HFF-Myc (cell line): ENCODE measurements around the gene CNGB1.

Experiments
- DNase-seq: peaks from one replicate; pipeline ENCODE4 v3.0.0-alpha.2; 2011; ENCODE audit warnings: low read depth; ENCODE audit errors: extremely low read depth
- H3K4me3 ChIP-seq: replicated peaks from 2 replicates; pipeline ENCODE4 v1.5.1; 2011; ENCODE audit warnings: low read depth, mild to moderate bottlenecking, control low read depth, low read length
- TF ChIP-seq, protein P1 (sequence below): IDR thresholded peaks from 2 replicates; pipeline ENCODE4 v1.5.1; 2012; ENCODE audit warnings: mild to moderate bottlenecking, low read depth, low read length, control low read depth; ENCODE audit errors: missing control alignments

Gene CNGB1

DNA sequence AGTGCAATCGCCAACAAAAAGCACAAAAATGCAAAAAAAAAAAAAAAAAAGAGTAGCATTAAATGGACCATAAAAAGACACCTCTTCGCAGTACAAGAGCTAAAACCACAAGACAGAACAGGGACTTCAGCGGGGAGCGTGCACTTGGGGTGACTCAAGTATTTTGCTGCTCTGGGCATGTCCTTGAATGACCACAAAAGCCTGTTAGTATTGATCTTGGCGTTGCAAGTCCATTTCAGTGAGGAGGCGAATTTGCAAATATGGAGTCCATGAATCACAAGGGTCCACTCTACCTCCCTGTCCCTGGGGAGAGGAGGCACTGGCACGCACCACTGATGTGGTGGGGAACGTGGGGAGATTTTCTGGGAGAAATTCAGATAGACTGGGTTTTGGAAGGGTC, 78.9 kb downstream of the CNGB1 start:
- H3K4me3 ChIP-seq: no peak overlapping the region
- TF ChIP-seq, protein P1, sequence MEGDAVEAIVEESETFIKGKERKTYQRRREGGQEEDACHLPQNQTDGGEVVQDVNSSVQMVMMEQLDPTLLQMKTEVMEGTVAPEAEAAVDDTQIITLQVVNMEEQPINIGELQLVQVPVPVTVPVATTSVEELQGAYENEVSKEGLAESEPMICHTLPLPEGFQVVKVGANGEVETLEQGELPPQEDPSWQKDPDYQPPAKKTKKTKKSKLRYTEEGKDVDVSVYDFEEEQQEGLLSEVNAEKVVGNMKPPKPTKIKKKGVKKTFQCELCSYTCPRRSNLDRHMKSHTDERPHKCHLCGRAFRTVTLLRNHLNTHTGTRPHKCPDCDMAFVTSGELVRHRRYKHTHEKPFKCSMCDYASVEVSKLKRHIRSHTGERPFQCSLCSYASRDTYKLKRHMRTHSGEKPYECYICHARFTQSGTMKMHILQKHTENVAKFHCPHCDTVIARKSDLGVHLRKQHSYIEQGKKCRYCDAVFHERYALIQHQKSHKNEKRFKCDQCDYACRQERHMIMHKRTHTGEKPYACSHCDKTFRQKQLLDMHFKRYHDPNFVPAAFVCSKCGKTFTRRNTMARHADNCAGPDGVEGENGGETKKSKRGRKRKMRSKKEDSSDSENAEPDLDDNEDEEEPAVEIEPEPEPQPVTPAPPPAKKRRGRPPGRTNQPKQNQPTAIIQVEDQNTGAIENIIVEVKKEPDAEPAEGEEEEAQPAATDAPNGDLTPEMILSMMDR: no peak
- DNase-seq: no peak

GRCh38 chr16:57890752-57891111, 80.2 kb downstream of the CNGB1 start:
- H3K4me3 ChIP-seq: no peak overlapping the region
- DNase-seq: no peak
- TF ChIP-seq, protein P1: no peak

DNA sequence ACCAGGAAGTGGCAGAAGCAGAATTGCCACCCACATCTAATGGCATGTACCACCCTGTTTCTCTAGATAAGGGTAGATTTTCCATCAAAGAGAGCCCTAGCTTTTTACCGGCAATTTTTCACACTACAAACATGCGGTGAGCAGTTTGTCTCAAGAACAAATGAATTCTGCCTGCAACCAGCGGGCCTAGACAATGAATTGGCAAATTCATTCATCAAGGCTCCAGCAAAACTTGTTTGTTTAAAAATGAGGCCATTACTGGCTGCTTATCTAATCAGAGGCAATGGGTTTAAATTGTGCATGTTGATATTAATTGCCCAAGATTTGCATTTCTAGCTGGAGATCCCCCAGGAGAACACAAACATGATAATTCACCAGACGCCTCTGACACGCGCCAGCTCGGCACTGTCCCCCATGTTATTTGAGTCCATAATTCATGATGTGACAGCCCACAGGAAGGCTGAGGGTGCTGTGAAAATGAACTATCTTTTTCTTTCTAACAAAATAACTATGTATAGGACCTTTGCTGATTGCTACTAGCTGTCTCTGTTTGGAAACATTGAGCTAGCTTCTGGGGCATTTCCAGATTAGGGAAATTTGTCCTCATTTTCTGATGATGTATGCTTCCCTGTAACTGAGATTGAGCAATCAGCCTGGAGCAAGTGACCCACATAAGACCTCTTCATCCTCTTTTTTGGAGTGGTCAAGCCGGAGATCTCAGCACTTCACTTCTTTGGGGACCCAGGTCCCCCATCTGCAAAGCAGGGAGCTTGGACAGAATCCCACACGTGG, 80.8 kb downstream of the CNGB1 start:
- H3K4me3 ChIP-seq: no peak overlapping the region
- TF ChIP-seq, protein P1: no peak
- no peak for DNase-seq

DNA sequence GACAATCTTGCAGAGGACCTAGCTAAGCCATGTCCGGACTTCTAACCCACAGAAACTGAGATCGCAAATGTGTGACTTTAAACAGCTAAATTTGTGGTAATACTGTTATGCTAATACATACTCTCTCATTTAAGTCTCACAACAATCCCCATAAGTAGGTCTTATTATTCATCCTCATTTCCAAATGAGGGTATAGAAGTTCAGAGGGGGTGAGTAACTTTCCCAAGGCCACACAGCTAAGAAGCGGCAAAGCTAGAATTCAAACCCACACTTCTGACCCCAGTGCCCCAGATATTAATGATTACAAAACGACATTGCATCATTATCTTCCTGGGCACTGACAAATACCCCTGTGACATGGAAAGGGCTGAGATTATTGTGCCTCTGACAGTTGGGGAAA, 81.4 kb downstream of the CNGB1 start:
- H3K4me3 ChIP-seq: no peak overlapping the region
- TF ChIP-seq, protein P1: no peak
- no peak for DNase-seq

DNA sequence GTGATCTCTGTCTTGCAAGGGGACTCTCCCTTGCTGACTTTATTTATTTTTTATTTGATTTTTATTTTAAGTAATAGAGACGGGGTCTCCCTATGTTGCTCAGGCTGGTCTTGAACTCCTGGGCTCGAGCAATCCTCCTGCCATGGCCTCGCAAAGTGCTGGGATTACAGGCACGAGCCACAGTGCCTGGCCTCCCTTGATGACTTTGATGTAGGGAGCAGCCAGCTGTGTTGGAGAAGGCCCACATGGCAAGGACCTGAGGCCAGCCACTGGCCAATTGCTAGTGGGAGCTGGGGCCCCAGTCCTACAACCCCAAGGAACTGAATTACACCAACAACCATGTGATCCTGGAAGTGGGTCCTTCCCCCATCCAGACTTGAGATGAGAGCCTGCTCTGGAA, 81.8 kb downstream of the CNGB1 start:
- DNase-seq: no peak
- H3K4me3 ChIP-seq: no peak overlapping the region
- TF ChIP-seq, protein P1: no peak

GRCh38 chr16:57888128-57888527, 82.8 kb downstream of the CNGB1 start:
- TF ChIP-seq, protein P1: no peak
- H3K4me3 ChIP-seq: no peak overlapping the region
- no peak for DNase-seq

GRCh38 chr16:57887711-57888110, 83.2 kb downstream of the CNGB1 start:
- no peak overlapping the region for H3K4me3 ChIP-seq
- TF ChIP-seq, protein P1: no peak
- no peak for DNase-seq
